Transverse colon (tissue), 3 donors: ENCODE measurements around the gene ZNF296.

Source experiments
- EP300 ChIP-seq: sonication (generic); formaldehyde crosslinking; IDR thresholded peaks from one replicate; pipeline ENCODE4 v1.6.1; 2017; ENCODE audit warnings: antibody characterized with exemption, low read depth
- POLR2A ChIP-seq: fragments of 450-650 bp; IDR thresholded peaks from one replicate; pipeline ENCODE4 v1.6.1; 2016; ENCODE audit warnings: antibody characterized with exemption, mild to moderate bottlenecking, moderate library complexity
- TF ChIP-seq, protein P1 (sequence below), 5 experiments: fragments of 200-600 bp in 3 of 5; fragments of 450-650 bp in 2 of 5; sonication (generic) in 3 of 5; IDR thresholded peaks; 1 replicate in 2 of 5; 2 replicates in 3 of 5; pipeline ENCODE4 v1.5.1; 2016 to 2017; ENCODE audit warnings: antibody characterized with exemption in 5 of 5, inconsistent platforms in 3 of 5, mild to moderate bottlenecking in 2 of 5, moderate library complexity in 1 of 5

DNA sequence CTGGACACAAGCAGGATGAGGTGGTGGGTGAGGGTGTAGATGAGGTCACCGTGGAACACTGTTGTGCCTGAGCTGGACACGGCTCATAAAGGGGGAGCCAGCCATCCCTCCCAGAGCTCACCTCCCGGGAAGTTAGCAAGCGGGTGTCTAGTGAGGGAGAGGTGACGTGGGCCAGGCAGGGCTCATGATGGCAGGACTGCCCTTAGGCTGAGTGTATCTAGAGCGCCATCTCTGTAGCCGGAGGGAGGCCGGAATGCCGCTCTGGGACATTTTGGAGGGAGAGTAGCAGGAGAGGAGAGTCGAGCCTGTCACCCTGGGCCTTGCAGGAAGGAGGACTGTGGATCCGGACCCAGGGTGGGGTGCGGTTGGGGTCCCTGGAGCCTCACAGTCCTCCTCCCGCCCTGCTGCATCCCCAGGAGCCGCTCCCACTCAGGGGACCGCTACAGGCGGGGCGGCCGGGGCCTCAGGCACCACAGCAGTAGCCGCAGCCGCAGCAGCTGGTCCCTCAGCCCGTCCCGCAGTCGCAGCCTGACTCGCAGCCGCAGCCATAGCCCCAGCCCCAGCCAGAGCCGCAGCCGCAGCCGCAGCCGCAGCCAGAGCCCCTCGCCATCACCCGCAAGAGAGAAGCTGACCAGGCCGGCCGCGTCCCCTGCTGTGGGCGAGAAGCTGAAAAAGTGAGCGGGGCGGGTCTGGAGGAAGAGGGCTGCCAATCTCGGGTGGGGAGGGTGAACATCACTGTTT, 9.2 kb downstream of the ZNF296 start:
- TF ChIP-seq, protein P1, sequence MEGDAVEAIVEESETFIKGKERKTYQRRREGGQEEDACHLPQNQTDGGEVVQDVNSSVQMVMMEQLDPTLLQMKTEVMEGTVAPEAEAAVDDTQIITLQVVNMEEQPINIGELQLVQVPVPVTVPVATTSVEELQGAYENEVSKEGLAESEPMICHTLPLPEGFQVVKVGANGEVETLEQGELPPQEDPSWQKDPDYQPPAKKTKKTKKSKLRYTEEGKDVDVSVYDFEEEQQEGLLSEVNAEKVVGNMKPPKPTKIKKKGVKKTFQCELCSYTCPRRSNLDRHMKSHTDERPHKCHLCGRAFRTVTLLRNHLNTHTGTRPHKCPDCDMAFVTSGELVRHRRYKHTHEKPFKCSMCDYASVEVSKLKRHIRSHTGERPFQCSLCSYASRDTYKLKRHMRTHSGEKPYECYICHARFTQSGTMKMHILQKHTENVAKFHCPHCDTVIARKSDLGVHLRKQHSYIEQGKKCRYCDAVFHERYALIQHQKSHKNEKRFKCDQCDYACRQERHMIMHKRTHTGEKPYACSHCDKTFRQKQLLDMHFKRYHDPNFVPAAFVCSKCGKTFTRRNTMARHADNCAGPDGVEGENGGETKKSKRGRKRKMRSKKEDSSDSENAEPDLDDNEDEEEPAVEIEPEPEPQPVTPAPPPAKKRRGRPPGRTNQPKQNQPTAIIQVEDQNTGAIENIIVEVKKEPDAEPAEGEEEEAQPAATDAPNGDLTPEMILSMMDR (IDR thresholded peaks at IDR 0.05), result no peak
- no peak for TF ChIP-seq POLR2A
- no peak for TF ChIP-seq EP300
